DMS114 treated with DMSO at 0.1 percent for 48 hours (cell line): ENCODE data around the gene ADAM33.

Experiments
- DNase-seq: peaks from one replicate; lab custom pipeline; 2025; ENCODE audit not compliant: unreplicated experiment; lab: John Stamatoyannopoulos, UW

ADAM33 gene

DNA sequence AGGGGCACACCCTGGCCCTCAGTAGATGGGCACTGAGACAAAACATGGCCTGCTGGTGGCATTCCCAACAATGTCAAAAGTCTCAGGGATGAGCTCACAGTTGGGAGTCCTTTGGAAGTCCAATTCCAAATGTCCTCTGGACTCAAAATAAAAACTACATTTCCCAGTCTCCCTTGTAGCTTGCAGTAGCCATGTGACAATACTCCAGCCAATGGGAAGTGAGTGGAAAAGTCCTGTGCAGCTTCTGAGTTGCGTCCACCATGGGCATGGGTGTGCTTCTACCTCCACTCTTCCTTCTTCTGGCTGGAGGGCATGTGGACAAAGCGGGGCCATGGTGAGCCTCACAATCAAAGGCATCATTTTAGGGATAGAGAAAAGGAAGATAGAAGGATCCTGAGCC lies 5.8 kb upstream of the ADAM33 start:
- peak; percentile 46 for DNase-seq

DNA sequence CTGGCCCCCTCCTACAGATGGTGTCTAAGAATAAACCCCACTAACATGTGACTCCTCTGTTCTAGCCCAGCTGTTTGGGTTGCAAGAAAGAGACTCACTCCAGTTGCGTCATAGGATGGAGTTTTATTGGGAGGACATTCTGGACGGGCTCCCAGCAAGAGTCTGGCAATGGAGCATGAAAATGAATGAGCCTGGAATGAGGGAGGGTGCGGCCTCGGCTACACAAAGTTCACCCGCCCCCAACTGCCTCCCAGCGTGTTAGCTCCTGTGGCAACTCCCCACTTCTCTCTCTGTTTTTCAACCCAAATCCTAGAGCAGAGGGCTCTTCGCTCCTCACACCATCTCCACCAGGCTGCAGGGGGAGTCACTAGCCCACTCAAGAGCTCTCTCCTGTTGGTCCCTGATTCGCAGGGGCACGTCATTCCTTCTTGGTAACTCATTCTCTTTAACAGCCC lies 5.1 kb upstream of the ADAM33 start:
- DNase-seq, result no peak

DNA sequence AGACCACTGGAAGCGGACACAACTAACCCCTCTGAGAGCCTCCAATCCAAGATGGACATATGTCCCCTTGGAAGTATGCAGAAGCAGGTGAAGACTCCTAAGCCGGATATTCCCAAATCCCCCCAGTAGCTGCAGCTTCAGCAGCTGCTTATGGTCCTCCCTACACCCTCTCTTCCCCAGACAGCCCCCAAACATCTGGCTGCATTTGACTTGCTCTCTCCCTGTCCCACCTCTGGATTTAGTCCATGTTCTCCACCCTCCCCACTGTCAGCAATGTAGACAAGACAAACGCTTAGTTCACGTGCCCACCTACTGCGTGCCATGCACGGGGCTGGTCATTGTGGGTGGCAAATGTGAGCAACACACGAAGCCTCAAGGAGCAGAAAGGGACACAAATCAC lies 4.6 kb upstream of the ADAM33 start:
- no peak for DNase-seq

DNA sequence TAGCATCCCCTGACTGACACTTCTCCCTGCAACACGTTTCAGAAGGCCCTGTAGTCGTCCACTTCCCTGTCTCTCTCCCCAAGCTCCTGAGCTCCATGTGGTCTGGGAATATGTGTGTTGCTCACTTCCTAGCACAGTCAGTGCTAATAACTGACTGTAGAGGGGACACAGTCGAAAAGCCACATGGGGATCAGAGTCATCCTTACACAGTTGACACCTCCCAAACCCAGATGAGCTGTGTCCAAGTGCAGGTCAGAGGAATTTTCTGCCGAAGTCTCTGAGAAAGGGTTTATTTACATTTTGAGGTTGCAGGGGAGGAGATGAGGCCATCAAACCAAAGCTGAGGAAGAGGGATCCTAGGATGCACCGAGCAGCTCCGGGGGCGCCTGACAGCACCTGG lies 3.5 kb upstream of the ADAM33 start:
- DNase-seq, result no peak

DNA sequence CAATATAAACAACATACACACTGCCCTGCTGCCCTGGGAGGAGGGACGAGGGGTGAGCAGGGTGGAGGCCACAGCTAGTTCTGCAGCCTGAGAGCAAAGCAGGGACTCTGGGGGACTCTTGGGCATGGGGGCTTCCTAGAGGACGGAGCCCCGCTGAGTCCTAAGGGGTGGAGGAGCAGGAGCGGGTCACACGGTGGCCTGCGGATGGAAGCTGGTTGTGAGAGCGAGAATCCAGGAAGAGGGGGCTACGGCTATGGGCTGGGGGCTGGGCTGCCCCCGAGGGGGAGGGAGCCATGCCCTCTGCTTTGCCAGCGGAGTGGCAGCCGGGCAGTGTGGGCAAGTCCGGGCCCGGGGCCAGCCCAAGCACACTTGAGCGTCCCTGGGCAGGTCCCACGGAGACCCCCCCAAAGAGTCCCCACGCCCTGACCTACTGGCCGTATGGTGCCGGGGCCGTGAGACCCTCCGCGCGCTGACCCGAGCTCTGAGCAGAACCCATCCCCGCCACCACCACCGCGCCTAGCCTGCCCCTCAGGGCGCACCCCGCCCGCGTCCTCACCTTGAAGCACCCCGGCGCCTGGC lies 369 bp downstream of the ADAM33 start:
- DNase-seq, result no peak

DNA sequence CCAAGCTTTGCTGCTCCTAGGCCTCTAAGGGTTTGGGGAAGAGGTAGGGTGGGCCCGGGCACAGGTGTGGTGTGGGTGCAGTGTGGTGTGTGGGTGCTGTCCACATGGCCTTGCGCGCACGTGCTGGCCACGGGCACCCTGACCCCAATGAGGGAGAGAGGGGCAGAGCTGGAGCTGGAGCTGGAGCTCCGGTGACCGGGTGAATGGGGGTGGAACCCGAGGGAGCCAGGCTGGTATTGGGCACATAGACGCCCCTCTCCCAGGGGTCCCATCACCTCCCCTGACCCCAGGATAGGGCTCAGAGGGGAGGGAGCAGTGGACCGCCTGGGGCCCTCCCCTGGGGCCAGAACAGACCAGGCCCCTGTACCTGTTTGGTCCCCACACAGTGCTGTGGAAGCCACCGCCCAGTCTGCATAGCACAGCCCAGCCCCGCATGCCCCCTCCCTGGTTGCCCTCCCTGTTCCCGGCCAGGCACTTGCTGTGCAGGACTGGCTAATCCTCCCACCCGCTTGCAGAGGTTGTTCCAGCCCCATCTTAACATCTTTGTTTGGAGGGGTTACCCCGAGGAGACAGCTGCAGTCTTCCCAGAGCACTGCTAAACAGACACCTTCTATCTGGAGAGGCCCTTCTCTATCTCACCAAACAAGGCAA lies 984 bp downstream of the ADAM33 start:
- no peak for DNase-seq

DNA sequence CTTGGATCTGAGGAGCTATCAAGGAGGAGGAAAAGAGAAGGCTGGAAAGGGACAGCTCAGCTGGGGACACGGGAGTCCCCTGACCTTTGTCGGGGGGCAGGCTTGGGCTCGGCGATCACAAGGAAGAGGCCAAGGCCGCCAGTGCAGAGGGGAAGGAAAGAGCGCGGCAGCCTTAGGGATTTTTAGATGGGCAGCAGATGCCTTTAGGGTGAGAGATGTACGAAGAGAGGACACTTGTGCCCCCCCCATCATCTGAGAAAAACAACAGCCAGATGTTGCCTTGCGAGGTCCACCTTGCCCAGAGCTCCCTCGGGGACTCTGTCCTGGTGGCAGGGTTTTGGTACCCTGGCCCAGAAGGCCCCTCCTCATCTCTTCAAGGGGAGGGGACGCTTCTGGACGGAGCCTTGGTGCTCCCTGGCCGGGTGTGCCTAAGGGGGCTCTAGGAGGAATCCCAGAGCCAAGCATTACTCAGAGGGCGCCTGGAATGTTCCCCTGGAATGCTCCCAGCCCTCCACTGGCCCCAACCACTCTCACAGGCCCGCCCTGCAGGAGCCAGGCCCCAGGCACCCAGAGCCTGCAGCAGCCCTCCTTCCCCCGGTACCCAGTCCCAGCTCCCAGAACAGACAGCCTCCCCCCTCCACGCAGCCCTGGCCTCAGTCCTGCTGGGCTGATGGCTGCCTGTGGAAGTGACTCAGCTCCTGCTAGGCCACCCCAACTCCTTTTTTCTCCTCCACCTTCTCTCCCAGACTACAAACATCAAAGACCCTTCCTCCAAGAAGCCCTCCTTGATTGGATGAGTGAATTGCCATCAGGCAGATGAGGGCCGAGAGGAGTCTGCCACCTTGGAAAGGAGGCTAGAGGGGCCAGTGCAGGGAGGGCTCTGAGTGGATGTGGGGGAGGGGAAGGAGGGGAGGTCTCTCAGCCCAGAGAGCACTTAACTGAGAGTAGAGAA lies 1.8 kb downstream of the ADAM33 start:
- DNase-seq, result no peak

DNA sequence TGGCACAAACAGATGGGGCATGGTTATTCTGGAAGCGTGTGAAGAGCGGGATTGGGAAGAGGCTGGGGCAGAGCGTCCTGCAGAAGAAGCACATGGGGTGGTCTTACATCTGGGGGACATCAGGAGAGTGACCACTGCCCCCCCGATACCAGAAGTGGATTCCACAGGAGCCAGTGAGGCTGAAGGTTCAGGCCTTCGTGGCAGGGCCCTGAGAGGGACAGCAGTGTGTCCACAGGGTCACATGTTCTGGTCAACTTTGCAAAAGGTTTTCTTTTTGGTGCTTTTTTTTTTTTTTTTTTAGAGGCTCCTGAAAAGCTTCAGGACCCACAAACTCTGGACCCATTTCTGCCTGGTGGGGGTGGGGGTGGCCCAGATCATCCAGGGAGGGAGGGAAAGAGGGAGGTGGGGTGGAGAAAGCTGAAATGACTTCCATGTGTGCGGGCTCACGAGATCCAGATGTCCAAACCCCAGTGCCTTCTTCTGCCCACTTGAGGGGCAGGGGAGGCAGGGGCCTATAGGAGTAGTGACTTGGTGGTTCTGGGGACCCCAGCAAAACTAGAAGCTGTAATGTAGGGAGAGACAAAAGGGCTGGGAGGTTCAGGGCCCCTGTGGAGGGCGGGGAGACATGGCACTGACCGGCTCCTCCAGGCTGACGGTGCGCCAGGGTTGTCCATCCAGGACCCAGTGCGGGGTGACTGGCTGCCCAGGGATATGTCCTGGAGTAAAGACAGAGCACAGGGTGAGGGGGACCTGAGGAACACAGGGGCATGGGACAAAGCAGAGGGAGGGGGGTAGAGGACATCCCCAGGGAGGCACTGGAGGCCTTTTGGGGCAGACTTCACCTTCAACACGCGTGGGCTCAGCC lies 2.7 kb downstream of the ADAM33 start:
- DNase-seq, result no peak

DNA sequence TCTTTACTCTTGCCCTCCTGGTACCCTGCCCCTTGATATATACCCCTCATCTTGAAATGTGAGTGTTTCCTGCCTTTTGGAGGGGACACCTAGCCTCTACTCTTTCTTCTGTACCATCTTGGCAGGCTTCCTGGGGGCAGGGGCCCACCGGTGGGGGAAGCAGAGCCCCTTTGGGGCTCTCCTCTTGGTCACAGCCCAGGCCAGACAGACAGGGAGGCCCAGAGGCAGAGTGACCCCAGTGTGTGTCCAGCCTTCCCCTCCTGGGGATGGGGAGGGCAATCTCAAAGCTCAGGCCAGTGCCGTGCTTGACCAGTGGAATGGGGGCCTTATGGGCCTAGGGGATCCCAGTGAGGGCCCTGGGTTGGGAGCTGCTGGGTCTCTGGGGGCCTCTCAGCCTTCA lies 3.6 kb downstream of the ADAM33 start:
- no peak for DNase-seq

DNA sequence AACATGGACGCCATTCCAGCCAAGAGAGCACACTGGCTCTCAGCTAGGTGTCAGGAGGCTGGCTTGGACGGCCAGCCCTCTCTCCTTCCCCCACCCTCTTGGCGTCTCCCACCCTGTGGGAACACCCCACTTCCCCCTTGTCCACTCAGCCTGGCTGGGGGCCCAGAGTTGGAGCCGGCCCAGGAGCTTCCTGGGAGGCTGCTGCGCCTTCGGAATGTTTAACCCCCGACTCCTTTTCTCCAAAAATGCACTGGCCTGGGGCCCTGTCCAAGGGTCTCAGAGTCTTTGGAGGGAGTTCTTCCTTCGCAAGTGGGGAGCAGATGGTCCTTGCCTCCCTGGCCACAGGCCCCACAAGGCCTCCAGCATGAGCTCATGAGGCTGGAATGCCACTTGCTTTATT lies 4.1 kb downstream of the ADAM33 start:
- DNase-seq, result no peak

DNA sequence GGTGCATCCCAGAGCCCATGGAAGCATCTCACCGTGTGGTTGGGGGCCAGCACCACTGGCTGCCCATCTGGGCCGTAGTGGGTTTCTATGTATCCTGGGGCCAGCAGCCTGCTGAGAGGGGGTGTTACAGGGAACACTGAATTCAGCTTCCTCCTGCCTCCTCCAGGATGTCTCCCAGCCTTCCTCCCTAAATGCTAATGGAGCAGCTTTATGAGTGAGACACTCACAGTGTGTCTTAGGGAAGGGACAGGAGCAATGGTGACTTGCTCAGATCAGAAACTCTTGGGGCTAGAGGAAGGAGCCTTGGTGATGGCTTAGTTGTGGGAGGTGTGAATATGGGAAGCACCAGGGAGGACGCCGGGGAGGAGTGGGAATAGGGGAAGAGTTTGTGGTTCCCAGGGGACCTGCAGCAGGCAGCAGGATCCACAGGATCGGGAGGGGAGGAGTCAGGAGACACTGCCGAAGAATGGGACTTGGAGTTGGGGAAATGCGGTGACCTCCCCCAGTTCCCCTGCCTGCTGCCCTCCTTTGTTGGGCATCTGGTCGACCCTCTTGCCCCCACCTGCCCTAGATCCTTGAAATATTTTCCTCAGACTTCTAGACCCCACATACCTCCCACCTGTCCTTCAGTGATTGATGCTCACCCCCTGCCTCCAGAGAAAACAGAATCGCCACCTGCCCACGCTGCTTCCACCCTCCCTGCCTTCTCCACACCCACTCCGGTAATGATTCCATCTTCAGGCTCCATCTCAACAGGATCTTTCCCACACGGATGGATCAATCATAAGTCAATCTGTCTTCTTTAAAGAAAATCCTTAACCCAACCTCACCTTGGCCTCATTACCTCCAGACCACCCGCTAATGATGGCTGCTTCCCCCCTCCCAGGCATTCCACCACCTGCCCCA lies 6.6 kb downstream of the ADAM33 start:
- DNase-seq, result no peak

DNA sequence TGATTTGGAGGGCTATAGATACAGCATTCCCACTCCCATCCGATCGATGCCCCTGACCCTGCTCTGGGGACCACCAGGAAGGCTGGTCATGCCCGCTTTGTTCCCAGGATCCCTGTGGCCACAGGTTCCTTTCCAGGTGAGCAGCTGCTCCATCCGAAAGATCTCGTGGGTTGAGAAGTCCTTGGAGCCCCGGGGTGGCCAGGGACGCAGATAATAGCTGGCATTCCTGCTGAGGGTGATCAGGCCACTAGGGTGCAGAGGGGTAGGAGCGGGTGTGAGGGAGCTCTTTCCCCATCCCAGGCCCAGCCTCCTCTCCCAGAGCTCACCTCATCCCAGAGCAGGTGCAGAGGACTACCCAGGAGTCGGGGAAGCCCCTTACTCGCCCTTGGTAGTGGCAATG lies 7.4 kb downstream of the ADAM33 start:
- DNase-seq, result no peak

DNA sequence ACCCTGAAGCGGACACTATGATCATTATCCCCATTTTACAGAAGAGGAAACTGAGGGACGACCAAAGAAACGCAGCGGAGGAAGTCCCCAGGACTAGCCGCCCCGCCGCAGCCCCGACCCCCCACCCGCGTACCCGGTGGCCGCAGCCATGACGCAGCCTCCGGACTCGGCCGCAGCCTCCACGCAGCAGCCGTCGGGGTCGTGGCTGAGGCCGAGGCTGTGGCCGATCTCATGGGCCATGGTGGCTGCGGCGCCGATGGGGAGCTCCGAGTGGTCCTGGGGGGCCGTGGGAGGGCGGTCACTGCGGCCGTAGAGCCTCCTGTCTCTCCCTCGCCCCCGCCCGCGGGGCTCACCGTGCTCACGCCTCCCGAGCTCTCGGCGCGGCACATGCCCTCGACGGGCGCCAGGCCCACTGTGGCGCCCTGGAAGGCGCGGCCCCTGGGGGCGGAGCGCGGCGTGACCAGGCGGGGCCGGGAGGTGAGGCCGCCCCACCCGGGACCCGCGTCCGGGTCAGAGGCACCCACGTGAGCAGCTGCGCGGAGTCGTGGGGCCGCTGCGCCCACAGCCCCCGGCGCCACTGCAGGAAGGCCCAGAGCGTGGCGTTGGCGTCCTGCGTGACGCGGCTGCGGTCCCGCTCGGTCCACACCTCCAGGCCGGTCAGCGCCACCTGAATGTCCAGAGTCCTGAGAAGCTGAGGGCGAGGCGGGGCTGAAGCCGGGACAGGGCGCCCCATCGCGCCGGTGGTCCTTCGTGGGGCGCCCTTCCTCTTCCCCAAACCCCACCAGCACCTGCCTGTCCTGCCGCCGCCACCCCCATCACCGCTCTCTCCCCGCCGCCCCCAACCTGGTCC lies 8.4 kb downstream of the ADAM33 start:
- no peak for DNase-seq

DNA sequence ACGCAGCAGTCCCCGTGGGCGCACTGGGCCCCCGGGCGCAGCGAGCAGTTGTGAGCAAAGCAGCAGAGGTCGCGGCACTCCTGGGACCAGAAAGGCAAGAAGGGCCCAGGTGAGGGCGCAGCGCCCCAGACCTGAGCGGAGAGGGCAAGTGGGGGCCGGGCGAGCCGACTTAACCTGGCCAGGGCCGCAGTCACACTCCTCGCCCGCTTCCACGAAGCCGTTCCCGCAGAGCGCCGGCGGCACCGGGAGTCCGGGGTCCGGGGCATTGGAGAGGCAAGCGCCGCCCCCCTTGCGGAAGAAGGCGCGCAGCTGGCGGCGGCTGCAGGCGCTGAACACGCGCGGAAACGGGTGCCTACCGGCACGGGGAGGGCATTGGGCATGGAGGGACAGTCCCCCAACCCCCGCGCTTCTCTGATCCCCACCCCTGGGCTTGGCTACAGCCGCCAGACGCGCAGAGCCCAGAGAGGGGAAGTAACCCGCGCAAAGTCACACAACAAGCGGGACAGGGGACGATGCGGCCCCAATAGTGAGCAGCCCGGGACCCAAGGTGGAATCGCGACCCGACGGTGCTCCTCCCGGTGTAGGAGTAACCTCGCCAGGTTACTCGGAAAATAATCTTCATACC lies 9.2 kb downstream of the ADAM33 start:
- no peak for DNase-seq

DNA sequence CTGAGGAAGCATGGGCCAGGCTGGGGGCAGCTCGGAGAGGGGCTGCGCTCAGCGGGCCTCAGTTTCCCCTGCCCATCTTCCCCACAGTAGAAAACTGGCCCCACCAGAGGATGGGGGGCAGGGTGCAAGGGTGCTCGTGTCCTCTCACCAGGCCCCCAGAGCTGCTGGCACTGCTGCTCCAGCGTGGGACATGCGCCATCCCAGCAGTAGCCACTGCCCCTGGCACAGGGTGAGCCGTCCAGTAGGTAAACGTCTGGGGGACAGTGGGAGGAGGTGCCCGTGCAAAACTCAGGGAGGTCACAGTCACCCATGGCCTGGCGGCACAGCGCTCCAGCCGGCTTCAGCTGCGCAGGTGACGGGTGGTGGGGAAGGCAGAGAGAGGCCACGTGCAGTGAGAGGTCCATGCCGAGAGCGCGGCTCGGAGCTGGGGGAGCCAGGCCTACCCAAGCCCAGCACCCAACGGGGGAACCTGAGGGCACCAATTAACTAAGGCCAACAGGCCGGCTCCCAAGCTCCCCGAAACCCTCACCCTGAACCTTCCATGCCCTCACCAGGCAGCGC lies 9.7 kb downstream of the ADAM33 start:
- DNase-seq, result no peak

DNA sequence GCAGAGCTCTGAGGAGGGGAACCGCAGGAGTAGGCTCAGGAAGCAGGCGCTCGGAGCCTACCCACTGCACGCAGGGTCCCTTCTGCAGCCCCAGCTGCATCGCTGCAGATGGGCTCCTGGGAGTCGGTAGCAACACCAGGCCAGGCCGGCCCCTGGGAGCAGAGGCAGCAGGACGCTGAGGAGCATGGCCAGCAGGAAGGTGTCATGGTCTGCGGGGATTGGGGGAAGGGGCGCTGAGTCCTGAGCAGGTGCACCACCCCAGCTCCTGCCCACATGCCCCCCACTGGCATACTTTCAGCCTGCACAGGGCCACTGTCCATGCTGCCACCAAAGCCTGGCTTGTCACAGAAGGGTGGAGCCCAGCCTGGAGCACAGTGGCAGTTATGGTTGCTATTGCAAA lies 10.9 kb downstream of the ADAM33 start:
- no peak for DNase-seq

DNA sequence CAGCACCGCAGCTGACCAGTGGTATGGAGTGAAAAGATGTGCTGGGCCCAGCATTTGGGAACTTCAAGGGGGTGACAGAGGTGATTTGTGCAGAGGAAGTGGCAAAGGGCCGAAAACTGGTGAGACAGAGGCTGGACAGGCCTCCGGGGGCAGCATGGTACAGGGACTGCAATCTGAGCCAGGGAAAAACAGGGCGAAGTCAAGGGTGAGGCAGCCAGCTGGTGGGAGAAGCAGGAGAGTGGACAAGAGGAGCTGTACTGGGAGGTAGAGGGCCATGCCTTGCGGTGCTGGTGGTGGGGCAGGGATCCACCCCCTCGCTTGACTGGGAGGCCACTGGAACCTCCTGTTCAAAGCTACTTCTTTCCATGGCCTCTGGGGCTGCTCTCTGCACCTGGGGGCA lies 11.3 kb downstream of the ADAM33 start:
- peak; percentile 22 for DNase-seq

DNA sequence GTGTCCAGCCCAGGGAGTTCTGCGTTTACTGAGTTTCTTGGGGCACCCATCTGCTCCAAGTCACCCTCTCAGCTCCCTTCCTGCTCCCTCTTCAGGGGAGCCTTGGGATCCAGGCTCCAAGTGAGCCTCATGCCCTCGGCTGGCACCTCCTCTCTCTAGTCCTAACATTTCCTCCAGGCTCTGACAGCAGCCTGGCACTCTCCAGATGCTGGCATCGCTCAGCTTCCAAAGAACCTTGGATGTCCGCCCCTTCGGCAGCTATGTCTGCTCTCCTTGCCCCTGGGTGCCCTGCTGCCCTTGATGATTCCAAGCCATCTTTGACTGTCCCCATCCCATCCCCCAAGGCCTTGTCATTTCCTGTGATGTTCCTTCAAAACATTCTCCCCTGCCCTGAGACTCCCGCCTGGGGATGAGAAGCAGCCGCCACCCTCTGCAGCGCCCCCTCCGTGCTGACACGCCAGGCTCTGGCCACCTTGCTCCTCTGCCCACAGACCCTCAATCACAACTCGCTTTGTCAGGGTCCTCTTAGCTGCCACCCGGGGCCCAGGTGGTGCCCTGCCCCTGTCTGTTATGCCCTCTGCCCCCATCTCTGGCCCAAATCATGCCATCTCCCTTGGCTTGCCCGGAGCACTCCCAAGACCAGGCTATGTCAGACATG lies 12.0 kb downstream of the ADAM33 start:
- DNase-seq, result no peak
